GM23338 (cell line): Measurements from ENCODE around the gene SLIT1. TPM values are rescaled to one million over a fixed set of nuclear protein-coding genes. Genes with fewer than 3 reads are reported as not detected.

Experiments
- ATAC-seq: fragments of 200-7000 bp; cut with Tn5 transposase; 3 replicates; pipeline ENCODE4 v1.9.1; 2020
- DNase-seq: peaks from one replicate; pipeline ENCODE4 v3.0.0-alpha.2; 2015; ENCODE audit warnings: low spot score
- H2AFZ ChIP-seq: fragments of 200-600 bp; sonication (generic); 2 replicates; pipeline ENCODE4 v1.8.0; 2016; ENCODE audit warnings: antibody characterized with exemption, mild to moderate bottlenecking, moderate library complexity
- H3F3A ChIP-seq: fragments of 200-600 bp; sonication (generic); replicated peaks from 2 replicates; pipeline ENCODE4 v1.8.0; 2017; ENCODE audit warnings: antibody characterized with exemption, mixed run types, low read depth
- H3K27ac ChIP-seq: fragments of 200-600 bp; sonication (generic); 2 replicates; pipeline ENCODE4 v1.6.1; 2016; ENCODE audit warnings: low read depth
- H3K27me3 ChIP-seq: fragments of 200-600 bp; sonication (generic); 2 replicates; pipeline ENCODE4 v1.8.0; 2016; ENCODE audit warnings: mild to moderate bottlenecking, mixed run types, moderate library complexity; ENCODE audit not compliant: insufficient read depth
- H3K36me3 ChIP-seq: fragments of 200-600 bp; sonication (generic); 2 replicates; pipeline ENCODE4 v1.8.0; 2016; ENCODE audit warnings: mild to moderate bottlenecking; ENCODE audit not compliant: insufficient read depth
- H3K4me1 ChIP-seq: fragments of 200-600 bp; sonication (generic); 2 replicates; pipeline ENCODE4 v1.8.0; 2016; ENCODE audit warnings: mild to moderate bottlenecking, moderate library complexity; ENCODE audit not compliant: insufficient read depth
- H3K4me2 ChIP-seq: fragments of 200-600 bp; sonication (generic); 2 replicates; pipeline ENCODE4 v1.7.1; 2017; ENCODE audit warnings: mixed run types
- H3K4me3 ChIP-seq: fragments of 200-600 bp; sonication (generic); 2 replicates; pipeline ENCODE4 v1.6.1; 2016; ENCODE audit warnings: mixed run types
- H3K79me2 ChIP-seq: fragments of 200-600 bp; sonication (generic); replicated peaks from 2 replicates; pipeline ENCODE4 v1.8.0; 2017; ENCODE audit warnings: mild to moderate bottlenecking; ENCODE audit not compliant: insufficient read depth
- H3K9me2 ChIP-seq: fragments of 200-600 bp; sonication (generic); 2 replicates; pipeline ENCODE4 v1.8.0; 2017; ENCODE audit not compliant: insufficient read depth
- H4K20me1 ChIP-seq: fragments of 200-600 bp; sonication (generic); replicated peaks from 2 replicates; pipeline ENCODE4 v1.8.0; 2017; ENCODE audit warnings: mild to moderate bottlenecking; ENCODE audit not compliant: insufficient read depth
- H3K27ac Mint-ChIP-seq: 2 replicates; pipeline ENCODE4 v1.8.0; 2020; ENCODE audit warnings: inconsistent platforms, mild to moderate bottlenecking, moderate library complexity, mixed read lengths
- H3K27me3 Mint-ChIP-seq: 3 replicates; pipeline ENCODE4 v1.8.0; 2022; ENCODE audit warnings: low read depth, mild to moderate bottlenecking, moderate library complexity, mixed read lengths, inconsistent platforms; ENCODE audit not compliant: insufficient read depth, poor library complexity
- H3K36me3 Mint-ChIP-seq: 3 replicates; pipeline ENCODE4 v1.8.0; 2021; ENCODE audit warnings: low read depth, mild to moderate bottlenecking, inconsistent platforms, moderate library complexity, mixed read lengths
- H3K4me1 Mint-ChIP-seq: 3 replicates; pipeline ENCODE4 v1.8.0; 2020; ENCODE audit warnings: mild to moderate bottlenecking, inconsistent platforms, mixed read lengths
- H3K4me3 Mint-ChIP-seq: 3 replicates; pipeline ENCODE4 v1.8.0; 2021; ENCODE audit warnings: moderate library complexity, mild to moderate bottlenecking, inconsistent platforms, mixed read lengths
- H3K9me3 Mint-ChIP-seq: 3 replicates; pipeline ENCODE4 v1.8.0; 2020; ENCODE audit warnings: moderate library complexity, mild to moderate bottlenecking, inconsistent platforms, mixed read lengths
- CREB1 ChIP-seq: fragments of 250-450 bp; sonication (Bioruptor Pico); IDR thresholded peaks from 2 replicates; pipeline ENCODE4 v1.5.0; 2020; ENCODE audit warnings: low read depth, mild to moderate bottlenecking, moderate library complexity
- ETS1 ChIP-seq: IDR thresholded peaks from 2 replicates; pipeline ENCODE4 v1.6.1; 2016; ENCODE audit warnings: antibody characterized with exemption
- EZH2 ChIP-seq: fragments of 200-600 bp; sonication (generic); IDR thresholded peaks from one replicate; pipeline ENCODE4 v1.8.0; 2017; ENCODE audit warnings: antibody characterized with exemption, mild to moderate bottlenecking, low read depth; ENCODE audit not compliant: unreplicated experiment
- EZH2phosphoT487 ChIP-seq: fragments of 200-600 bp; sonication (generic); IDR thresholded peaks from one replicate; pipeline ENCODE4 v1.8.1; 2018; ENCODE audit warnings: antibody characterized with exemption; ENCODE audit not compliant: unreplicated experiment
- JUNB ChIP-seq: IDR thresholded peaks from one replicate; pipeline ENCODE4 v1.6.1; 2016; ENCODE audit warnings: antibody characterized with exemption; ENCODE audit not compliant: unreplicated experiment
- NANOG ChIP-seq: IDR thresholded peaks from 2 replicates; pipeline ENCODE4 v1.6.1; 2016; ENCODE audit warnings: antibody characterized with exemption, borderline replicate concordance
- POLR2AphosphoS5 ChIP-seq: IDR thresholded peaks from 2 replicates; pipeline ENCODE4 v1.6.1; 2016; ENCODE audit warnings: antibody characterized with exemption, low read depth
- STAT1 ChIP-seq: IDR thresholded peaks from one replicate; pipeline ENCODE4 v1.6.1; 2016; ENCODE audit warnings: antibody characterized with exemption; ENCODE audit not compliant: unreplicated experiment
- ZNF114 ChIP-seq: fragments of 250-450 bp; sonication (Bioruptor Pico); IDR thresholded peaks from 2 replicates; pipeline ENCODE4 v1.5.0; 2020; ENCODE audit warnings: mild to moderate bottlenecking, moderate library complexity
- ZNF331 ChIP-seq: fragments of 250-450 bp; sonication (Bioruptor Pico); IDR thresholded peaks from 2 replicates; pipeline ENCODE4 v1.5.0; 2020; ENCODE audit warnings: low read depth, mild to moderate bottlenecking, moderate library complexity
- ZNF462 ChIP-seq: fragments of 250-450 bp; sonication (Bioruptor Pico); IDR thresholded peaks from 2 replicates; pipeline ENCODE4 v1.5.0; 2020; ENCODE audit warnings: mild to moderate bottlenecking, moderate library complexity
- polyA plus RNA-seq: library from polyadenylated mRNA; unstranded; fragments of >200 nt; fragmentation: Nextera tagmentation; extraction: Ambion mirVana; gene quantifications from 2 replicates; pipeline ENCODE4 v1.2.1, GENCODE V29; 2016
- total RNA-seq: library from RNA; depleted of rRNA; stranded (reverse); fragments of >200 nt; shearing (Covaris generic); gene quantifications from 2 replicates; pipeline ENCODE4 v1.2.3, GENCODE V29; 2014

SLIT1 gene
- total and polyA plus RNA-seq, 2 experiments from 2014 or later: 0.76 to 1.7 TPM

- TF ChIP-seq ZNF462 (CRISPR knock-in tag) (no peak), ETS1 (no peak), JUNB (no peak), STAT1 (no peak), EZH2phosphoT487 (no peak), ZNF114 (CRISPR knock-in tag) (no peak)
Observed at GRCh38 chr10:97169063-97169462, 16.7 kb downstream of the SLIT1 start (continued).

GRCh38 chr10:97168645-97169044 lies 17.1 kb downstream of the SLIT1 start:
- H3K36me3 ChIP-seq: no peaks in the 10 kb centered on the region
- no peaks in the 10 kb centered on the region for H3K4me1 ChIP-seq
- H3K27ac ChIP-seq: no peak overlapping the region
- H3K4me3 ChIP-seq: no peak overlapping the region
- H4K20me1 ChIP-seq: no peaks in the 10 kb centered on the region
- ATAC-seq (no peak), DNase-seq (no peak)
- H3K4me2 ChIP-seq: no peak overlapping the region
- Mint-ChIP-seq H3K4me3 (no peak overlapping the region), H3K4me1 (peaks cover 14% of the 10 kb centered on the region), H3K36me3 (no peaks in the 10 kb centered on the region; the same call in 2 of the 3 replicates), H3K9me3 (no peaks in the 10 kb centered on the region), H3K27ac (no peak overlapping the region), H3K27me3 (peaks cover 4% of the 10 kb centered on the region)
- H3F3A ChIP-seq: no peaks in the 10 kb centered on the region
- H3K79me2 ChIP-seq: no peaks in the 10 kb centered on the region
- H3K9me2 ChIP-seq: no peaks in the 10 kb centered on the region
- H3K27me3 ChIP-seq: no peaks in the 10 kb centered on the region
- no peak overlapping the region for H2AFZ ChIP-seq
- TF ChIP-seq CREB1 (CRISPR knock-in tag): no peak
- no peak for TF ChIP-seq ZNF331 (CRISPR knock-in tag)
- no peak for TF ChIP-seq ZNF114 (CRISPR knock-in tag)
- TF ChIP-seq POLR2AphosphoS5: no peak
- TF ChIP-seq ETS1: no peak
- TF ChIP-seq STAT1: no peak
- TF ChIP-seq EZH2: no peak
- TF ChIP-seq JUNB: no peak
- no peak for TF ChIP-seq NANOG
